GM19099 (cell line): ENCODE data around the gene EMILIN1.
A peak's percentile ranks its signal among the peaks of the same experiment; 100 is the strongest.

Experiments used
- POLR2A ChIP-seq: IDR thresholded peaks from 3 replicates; pipeline ENCODE4 v1.6.1; 2011; ENCODE audit warnings: low read depth; ENCODE audit not compliant: insufficient read length; ENCODE audit errors: extremely low read depth

Gene EMILIN1

GRCh38 chr2:27070653-27071276 lies 7.7 kb upstream of the EMILIN1 start:
- no peak for TF ChIP-seq POLR2A

GRCh38 chr2:27071277-27071989 lies 7.0 kb upstream of the EMILIN1 start, which contains the start of gene OST4:
OST4 (minus strand) TSS chr2:27071654.
- TF ChIP-seq POLR2A: peak; percentile 94

GRCh38 chr2:27071990-27072830 lies 6.2 kb upstream of the EMILIN1 start:
- no peak for TF ChIP-seq POLR2A

- no peak for TF ChIP-seq POLR2A
These were observed 5.5 kb upstream of the EMILIN1 start for GRCh38 chr2:27072920-27073319.

- no peak for TF ChIP-seq POLR2A
These were observed 4.6 kb upstream of the EMILIN1 start for GRCh38 chr2:27073782-27074181.

- TF ChIP-seq POLR2A: peak; percentile 26
These were observed 3.5 kb upstream of the EMILIN1 start for GRCh38 chr2:27074738-27075565.

GRCh38 chr2:27076323-27076722 lies 2.1 kb upstream of the EMILIN1 start:
- no peak for TF ChIP-seq POLR2A

GRCh38 chr2:27077231-27077630 lies 1.2 kb upstream of the EMILIN1 start:
- TF ChIP-seq POLR2A: no peak

- TF ChIP-seq POLR2A: no peak
These were observed 1.1 kb downstream of the EMILIN1 start for GRCh38 chr2:27079233-27080139.

GRCh38 chr2:27080140-27080469 lies 1.7 kb downstream of the EMILIN1 start:
- TF ChIP-seq POLR2A: no peak

GRCh38 chr2:27080603-27080936 lies 2.2 kb downstream of the EMILIN1 start:
- no peak for TF ChIP-seq POLR2A

GRCh38 chr2:27081984-27082772 lies 3.8 kb downstream of the EMILIN1 start:
- TF ChIP-seq POLR2A: no peak

- no peak for TF ChIP-seq POLR2A
These were observed 4.5 kb downstream of the EMILIN1 start for GRCh38 chr2:27082773-27083409.
